PC-9 (cell line): ENCODE results near the gene BTBD1. TPM values are rescaled to one million over a fixed set of nuclear protein-coding genes. Genes with fewer than 3 reads are reported as not detected.

Experiments used
- BruUV-seq: library from RNA; stranded (reverse); fragments of 400-500 nt; replicated peaks from 2 replicates; lab custom pipeline; 2021; lab: Mats Ljungman, UMichigan
- CTCF ChIA-PET: fragments of 300-600 bp; sonication (Branson Sonifier 250); formaldehyde crosslinking; loops from one replicate; lab custom pipeline; 2022; ENCODE audit warnings: antibody characterized with exemption; lab: Charles Lee
- POLR2A ChIA-PET: fragments of 300-600 bp; sonication (Branson Sonifier 250); formaldehyde crosslinking; loops from one replicate; lab custom pipeline; 2022; ENCODE audit warnings: antibody characterized with exemption; ENCODE audit not compliant: unreplicated experiment; lab: Charles Lee
- DNase-seq, 2 experiments: peaks; one replicate each; pipeline versions ENCODE4 v3.0.0 to v3.0.0-alpha.2; 2015 to 2022; ENCODE audit warnings: mixed read lengths in 1 of 2
- H2AFZ ChIP-seq: fragments of 200-600 bp; sonication (generic); 2 replicates; pipeline ENCODE4 v1.8.1; 2017; ENCODE audit warnings: antibody characterized with exemption
- H3F3A ChIP-seq: fragments of 200-600 bp; sonication (generic); 2 replicates; pipeline ENCODE4 v1.8.1; 2017; ENCODE audit warnings: antibody characterized with exemption, mild to moderate bottlenecking, low read depth; ENCODE audit not compliant: insufficient read depth
- H3K27ac ChIP-seq: fragments of 200-600 bp; sonication (generic); 2 replicates; pipeline ENCODE4 v1.6.1; 2016; ENCODE audit warnings: mixed run types
- H3K27me3 ChIP-seq: fragments of 200-600 bp; sonication (generic); 2 replicates; pipeline ENCODE4 v1.6.1; 2016; ENCODE audit warnings: low read depth, mixed run types; ENCODE audit not compliant: insufficient read depth
- H3K36me3 ChIP-seq: fragments of 200-600 bp; sonication (generic); 2 replicates; pipeline ENCODE4 v1.6.1; 2016; ENCODE audit warnings: low read depth, mixed run types
- H3K4me1 ChIP-seq: fragments of 200-600 bp; sonication (generic); replicated peaks from 2 replicates; pipeline ENCODE4 v1.6.1; 2016; ENCODE audit warnings: mixed run types; ENCODE audit not compliant: insufficient read depth
- H3K4me2 ChIP-seq: fragments of 200-600 bp; sonication (generic); 2 replicates; pipeline ENCODE4 v1.6.1; 2017; ENCODE audit warnings: mixed run types
- H3K4me3 ChIP-seq: fragments of 200-600 bp; sonication (generic); 2 replicates; pipeline ENCODE4 v1.6.1; 2016; ENCODE audit warnings: mixed run types
- H3K79me2 ChIP-seq: fragments of 200-600 bp; sonication (generic); 2 replicates; pipeline ENCODE4 v1.6.1; 2017; ENCODE audit warnings: low read depth, mixed run types
- H3K9me2 ChIP-seq: fragments of 200-600 bp; sonication (generic); 2 replicates; pipeline ENCODE4 v1.8.1; 2017; ENCODE audit warnings: mild to moderate bottlenecking; ENCODE audit not compliant: insufficient read depth
- H3K9me3 ChIP-seq: fragments of 200-600 bp; sonication (generic); 2 replicates; pipeline ENCODE4 v1.8.1; 2016; ENCODE audit warnings: low read depth; ENCODE audit not compliant: insufficient read depth
- H4K20me1 ChIP-seq: fragments of 200-600 bp; sonication (generic); 2 replicates; pipeline ENCODE4 v1.8.1; 2017; ENCODE audit not compliant: insufficient read depth
- EZH2 ChIP-seq: fragments of 200-600 bp; sonication (generic); IDR thresholded peaks from 2 replicates; pipeline ENCODE4 v1.8.0; 2017; ENCODE audit warnings: antibody characterized with exemption, low read depth
- intact Hi-C: fragments of 100-400 bp; cut with micrococcal nuclease; formaldehyde crosslinking; loops from one replicate; pipeline ENCODE4 v1.10.0; 2022; ENCODE audit not compliant: unreplicated experiment
- microRNA-seq: library from miRNA; unstranded; fragments of <30 nt; microRNA quantifications from one replicate; pipeline ENCODE4 v1.2.0, GENCODE V29; 2021; ENCODE audit warnings: borderline number of aligned reads, borderline replicate concordance
- total RNA-seq: library from RNA; stranded (reverse); gene quantifications from 2 replicates; pipeline ENCODE4 v1.2.3, GENCODE V29; 2021
- TF ChIP-seq, protein P1 (sequence below): fragments of 200-600 bp; sonication (generic); conservative IDR thresholded peaks from 2 replicates; pipeline ENCODE4 v1.6.1; 2017; ENCODE audit warnings: mixed run types, antibody characterized with exemption, mild to moderate bottlenecking, moderate library complexity

Gene BTBD1
- total RNA-seq, 1 experiment from 2014 or later: 28.2 TPM

GRCh38 chr15:82966671-82967071 lies 100.4 kb downstream of the BTBD1 start:
- Histone ChIP-seq H3K27ac (no peak overlapping the region), H3K9me3 (no peaks in the 10 kb centered on the region), H3K4me3 (no peak overlapping the region), H3K9me2 (no peaks in the 10 kb centered on the region), H4K20me1 (no peaks in the 10 kb centered on the region), H2AFZ (no peak overlapping the region), H3K27me3 (no peaks in the 10 kb centered on the region; the same call in 1 of the 2 replicates), H3F3A (no peaks in the 10 kb centered on the region), H3K4me1 (no peaks in the 10 kb centered on the region), H3K36me3 (no peaks in the 10 kb centered on the region), H3K4me2 (no peak overlapping the region), H3K79me2 (no peaks in the 10 kb centered on the region)
- no peak for TF ChIP-seq EZH2
- TF ChIP-seq, protein P1, sequence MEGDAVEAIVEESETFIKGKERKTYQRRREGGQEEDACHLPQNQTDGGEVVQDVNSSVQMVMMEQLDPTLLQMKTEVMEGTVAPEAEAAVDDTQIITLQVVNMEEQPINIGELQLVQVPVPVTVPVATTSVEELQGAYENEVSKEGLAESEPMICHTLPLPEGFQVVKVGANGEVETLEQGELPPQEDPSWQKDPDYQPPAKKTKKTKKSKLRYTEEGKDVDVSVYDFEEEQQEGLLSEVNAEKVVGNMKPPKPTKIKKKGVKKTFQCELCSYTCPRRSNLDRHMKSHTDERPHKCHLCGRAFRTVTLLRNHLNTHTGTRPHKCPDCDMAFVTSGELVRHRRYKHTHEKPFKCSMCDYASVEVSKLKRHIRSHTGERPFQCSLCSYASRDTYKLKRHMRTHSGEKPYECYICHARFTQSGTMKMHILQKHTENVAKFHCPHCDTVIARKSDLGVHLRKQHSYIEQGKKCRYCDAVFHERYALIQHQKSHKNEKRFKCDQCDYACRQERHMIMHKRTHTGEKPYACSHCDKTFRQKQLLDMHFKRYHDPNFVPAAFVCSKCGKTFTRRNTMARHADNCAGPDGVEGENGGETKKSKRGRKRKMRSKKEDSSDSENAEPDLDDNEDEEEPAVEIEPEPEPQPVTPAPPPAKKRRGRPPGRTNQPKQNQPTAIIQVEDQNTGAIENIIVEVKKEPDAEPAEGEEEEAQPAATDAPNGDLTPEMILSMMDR: no peak
- no peak for DNase-seq
- ChIA-PET POLR2A (interaction anchor here (0.7 kb wide), 1 partner anchor 1963 kb away, joined by 4 read pairs; no protein-coding TSS in a partner anchor), CTCF (no interaction called here)
- intact Hi-C loops: no loop called here
- BruUV-seq: no TSS peak

Small RNA genes lying within 50 kb of the gene (microRNA-seq; reads per million reads assigned to microRNA genes)
- gene MIR4515: not detected

Other genes with a start within 250 kb of the BTBD1 start
- gene HOMER2, start 114.5 kb downstream of the BTBD1 start, total RNA-seq: 15.1 and 21.2 TPM in 2 replicates
- gene RAMAC, start 81.0 kb downstream of the BTBD1 start, total RNA-seq: 18.2 and 18.7 TPM in 2 replicates
- 21.2 and 27.8 TPM in 2 replicates for gene C15orf40, start 55.6 kb downstream of the BTBD1 start, total RNA-seq
- gene TM6SF1, start 40.4 kb upstream of the BTBD1 start, total RNA-seq: not detected in 2 replicates
- 10.1 TPM in 2 replicates for gene HDGFL3, start 140.6 kb upstream of the BTBD1 start, total RNA-seq
- 0.70 and 0.83 TPM in 2 replicates for gene BNC1, start 217.4 kb upstream of the BTBD1 start, total RNA-seq